Coronary artery (tissue), 2 donors: ENCODE measurements around the gene EFNA5.

Experiments used
- DNase-seq: peaks from one replicate; pipeline ENCODE4 v3.0.0-alpha.2; 2017; ENCODE audit warnings: low spot score
- H3K27ac ChIP-seq, 2 donors: fragments of 200-600 bp; sonication (generic); one replicate each; pipeline ENCODE4 v1.5.1; 2016 to 2019
- H3K4me3 ChIP-seq: fragments of 200-600 bp; sonication (generic); 2 replicates; pipeline ENCODE4 v1.5.1; 2016; ENCODE audit warnings: mild to moderate bottlenecking, moderate library complexity
- TF ChIP-seq, protein P1 (sequence below): fragments of 200-600 bp; sonication (generic); IDR thresholded peaks from one replicate; pipeline ENCODE4 v1.5.1; 2019; ENCODE audit warnings: antibody characterized with exemption

EFNA5 gene

DNA sequence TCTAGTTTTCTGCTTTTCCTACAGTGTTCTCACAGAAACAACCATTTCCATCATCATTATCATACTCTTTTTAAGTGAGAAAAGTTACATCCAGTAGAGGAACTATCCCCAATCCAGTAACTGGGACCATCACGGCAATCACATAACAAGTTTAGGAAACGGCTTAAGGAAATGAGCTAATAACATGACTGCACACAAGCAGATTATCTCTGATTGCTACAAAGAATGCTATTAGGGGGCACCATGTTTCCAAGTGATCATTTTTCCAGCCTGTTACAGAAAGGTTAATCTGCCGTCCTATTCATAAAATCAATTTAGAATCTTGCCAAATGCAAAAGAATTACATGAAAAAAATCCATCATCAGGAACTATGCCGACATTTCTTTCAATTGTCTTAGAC is 94.6 kb downstream of the EFNA5 start:
- DNase-seq = no peak
- Histone ChIP-seq H3K4me3 (no peak overlapping the region), H3K27ac (no peak overlapping the region)
- TF ChIP-seq, protein P1, sequence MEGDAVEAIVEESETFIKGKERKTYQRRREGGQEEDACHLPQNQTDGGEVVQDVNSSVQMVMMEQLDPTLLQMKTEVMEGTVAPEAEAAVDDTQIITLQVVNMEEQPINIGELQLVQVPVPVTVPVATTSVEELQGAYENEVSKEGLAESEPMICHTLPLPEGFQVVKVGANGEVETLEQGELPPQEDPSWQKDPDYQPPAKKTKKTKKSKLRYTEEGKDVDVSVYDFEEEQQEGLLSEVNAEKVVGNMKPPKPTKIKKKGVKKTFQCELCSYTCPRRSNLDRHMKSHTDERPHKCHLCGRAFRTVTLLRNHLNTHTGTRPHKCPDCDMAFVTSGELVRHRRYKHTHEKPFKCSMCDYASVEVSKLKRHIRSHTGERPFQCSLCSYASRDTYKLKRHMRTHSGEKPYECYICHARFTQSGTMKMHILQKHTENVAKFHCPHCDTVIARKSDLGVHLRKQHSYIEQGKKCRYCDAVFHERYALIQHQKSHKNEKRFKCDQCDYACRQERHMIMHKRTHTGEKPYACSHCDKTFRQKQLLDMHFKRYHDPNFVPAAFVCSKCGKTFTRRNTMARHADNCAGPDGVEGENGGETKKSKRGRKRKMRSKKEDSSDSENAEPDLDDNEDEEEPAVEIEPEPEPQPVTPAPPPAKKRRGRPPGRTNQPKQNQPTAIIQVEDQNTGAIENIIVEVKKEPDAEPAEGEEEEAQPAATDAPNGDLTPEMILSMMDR = no peak

DNA sequence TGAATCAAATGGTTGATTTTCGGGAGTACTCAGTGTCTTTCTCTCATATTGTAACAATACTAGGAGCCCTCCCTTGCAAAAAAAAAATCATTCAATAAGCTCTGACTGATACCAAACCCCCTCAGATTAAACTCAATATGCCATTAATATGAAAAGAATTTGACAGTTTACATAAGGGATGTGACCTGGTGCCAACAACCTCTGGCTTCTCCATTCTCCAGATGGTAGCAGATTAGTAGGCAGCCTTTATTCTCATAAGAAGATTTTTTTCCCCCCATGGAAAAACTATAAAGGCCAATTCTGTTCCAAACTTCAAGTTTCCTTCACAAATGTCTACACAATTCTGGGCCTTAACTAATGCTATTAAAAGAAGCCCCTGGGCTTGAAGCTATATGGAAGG is 96.5 kb downstream of the EFNA5 start:
- TF ChIP-seq, protein P1 = no peak
- no peak for DNase-seq
- H3K4me3 ChIP-seq = no peak overlapping the region
- H3K27ac ChIP-seq = no peak overlapping the region

DNA sequence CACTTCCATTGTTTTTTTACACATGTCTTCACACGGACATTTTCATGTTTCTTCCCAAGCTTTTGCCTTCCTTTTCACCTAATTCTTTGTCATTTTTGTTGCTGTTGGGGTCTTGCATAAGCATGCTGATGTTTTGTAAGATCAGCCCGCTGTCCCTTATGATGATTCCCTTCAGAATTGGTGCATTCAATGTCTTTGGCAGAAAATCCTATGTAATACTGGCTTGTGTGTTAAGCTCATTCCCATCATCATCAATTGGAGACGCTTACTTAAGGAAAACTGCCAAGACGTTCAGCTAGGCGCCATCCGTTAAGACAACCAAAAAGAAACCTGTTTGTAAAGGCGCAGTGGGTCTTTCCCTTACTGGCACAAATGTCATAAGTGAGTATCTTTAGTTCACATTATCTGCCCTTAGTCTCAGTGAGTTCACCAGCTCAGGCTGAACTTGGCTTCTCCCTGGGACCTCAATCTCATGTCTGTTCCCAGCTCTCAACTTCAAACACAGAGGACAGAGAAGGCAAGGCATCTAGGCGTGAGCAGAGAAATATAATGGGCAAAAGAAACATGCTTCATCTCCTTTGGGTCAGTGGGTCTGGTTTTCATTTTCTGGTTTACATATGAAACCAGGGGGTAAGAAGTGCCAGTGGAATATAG is 97.9 kb downstream of the EFNA5 start:
- TF ChIP-seq, protein P1 = no peak
- Histone ChIP-seq H3K27ac (peak overlapping the region in 1 of 2 donors; percentile 19), H3K4me3 (no peak overlapping the region)
- no peak for DNase-seq

DNA sequence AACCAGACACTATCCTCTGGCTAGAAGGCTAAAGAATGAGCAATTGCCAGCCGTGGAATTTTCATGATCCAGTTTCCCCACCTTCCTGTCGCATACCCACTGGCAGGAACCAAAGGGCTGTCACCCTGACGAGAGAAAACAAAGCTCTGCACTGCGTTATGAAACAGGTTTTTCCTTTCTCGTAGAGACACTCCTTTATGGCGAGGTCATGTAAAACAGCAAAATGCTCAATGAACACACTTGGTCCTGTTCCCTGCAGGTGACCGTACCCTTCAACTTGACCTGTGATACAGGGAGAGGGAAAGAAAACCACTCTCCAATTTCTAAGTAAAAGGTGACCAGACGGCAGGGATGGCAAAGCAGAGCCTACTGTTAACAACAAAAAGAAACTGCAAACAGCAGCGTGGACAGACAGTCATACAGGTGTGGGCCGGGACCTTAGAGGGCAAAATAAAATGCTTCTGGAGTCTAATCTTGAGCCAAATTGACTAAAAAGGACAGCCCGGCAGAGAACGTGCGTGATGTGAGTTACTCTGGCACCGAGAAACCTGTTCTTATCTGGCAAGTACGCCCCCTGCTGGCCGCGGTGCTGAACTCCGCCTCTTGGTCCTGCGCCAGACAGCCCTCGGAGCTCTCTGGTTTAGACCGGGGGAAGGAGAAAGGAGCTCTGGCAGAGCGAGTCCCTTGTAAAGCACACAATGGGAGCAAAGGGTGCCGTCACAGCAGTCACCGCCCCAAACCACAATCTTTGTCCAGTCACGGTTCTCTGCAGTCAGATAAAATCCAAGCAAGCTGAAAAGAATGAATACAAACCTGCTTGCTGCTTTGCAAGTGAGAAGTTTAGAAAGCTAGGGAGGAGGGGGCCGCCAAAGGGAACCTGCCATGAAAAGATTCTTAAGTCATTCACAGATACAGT is 98.9 kb downstream of the EFNA5 start:
- H3K4me3 ChIP-seq = peak overlapping the region; percentile 64
- TF ChIP-seq, protein P1 = peak; percentile 80
- H3K27ac ChIP-seq = peak overlapping the region; percentile 31 to 40
- peak; percentile 97 for DNase-seq

DNA sequence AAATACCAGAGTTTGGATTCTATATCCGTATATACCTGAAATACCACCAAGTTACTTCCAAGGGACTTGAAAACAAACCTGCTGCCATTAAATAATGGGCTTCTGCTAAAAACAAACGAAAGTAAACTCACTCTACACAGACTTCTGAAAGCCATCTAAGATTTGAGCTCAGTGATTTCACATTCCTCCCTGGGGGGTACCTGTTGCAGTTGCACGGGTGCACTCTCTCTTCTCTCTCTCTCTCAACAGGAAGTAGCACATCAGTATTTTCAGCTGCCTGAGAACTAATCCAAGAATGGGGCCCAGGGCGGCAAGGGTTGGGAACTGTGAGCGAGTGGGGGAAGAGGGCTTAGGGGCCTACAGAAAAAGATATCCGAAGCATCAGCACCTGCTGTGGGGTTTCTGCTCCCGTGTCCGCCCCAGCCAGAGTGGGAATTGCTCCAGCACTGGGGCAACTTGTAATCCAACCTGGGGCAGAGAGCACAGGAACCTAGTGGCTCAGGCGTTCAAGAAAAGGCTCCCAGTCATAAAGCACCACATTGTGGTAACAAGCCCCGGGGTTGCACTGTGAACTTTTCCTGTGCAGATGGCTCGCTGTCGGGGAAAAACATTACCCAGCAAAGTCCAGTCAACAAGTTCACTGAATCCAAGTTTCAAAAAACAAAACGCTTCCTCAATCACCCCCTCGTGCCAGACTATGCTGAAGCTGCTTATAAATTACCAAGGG is 99.8 kb downstream of the EFNA5 start:
- TF ChIP-seq, protein P1 = no peak
- Histone ChIP-seq H3K27ac (peak overlapping the region; percentile 20 to 31), H3K4me3 (peak overlapping the region; percentile 64)
- DNase-seq = no peak

DNA sequence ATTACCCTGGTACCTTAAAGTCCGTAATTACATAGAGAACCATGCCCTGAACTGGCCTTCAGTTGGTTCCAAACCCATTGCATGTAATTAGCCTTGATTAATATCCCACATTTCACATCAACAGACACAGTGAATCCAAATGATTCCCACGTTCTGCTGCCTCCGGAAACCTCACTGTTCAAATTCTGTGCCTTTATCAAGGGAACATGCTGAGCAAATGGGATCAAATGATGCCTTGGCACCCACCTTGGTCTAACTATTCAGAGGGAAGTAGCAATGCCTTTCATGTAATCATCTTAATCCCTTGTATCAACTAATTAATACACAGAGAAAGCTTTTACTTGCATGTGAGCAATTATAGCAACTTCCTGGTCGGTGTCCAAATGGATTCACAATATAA is 100.6 kb downstream of the EFNA5 start:
- TF ChIP-seq, protein P1 = no peak
- no peak for DNase-seq
- Histone ChIP-seq H3K4me3 (no peak overlapping the region), H3K27ac (no peak overlapping the region)
